Neural progenitor cell (in vitro differentiated cells): Measurements from ENCODE around the gene AQP12B.

Experiments used
- EZH2 ChIP-seq: fragments of 200-600 bp; sonication (generic); IDR thresholded peaks from 2 replicates; pipeline ENCODE4 v1.6.1; 2017; ENCODE audit warnings: antibody characterized with exemption, mild to moderate bottlenecking, moderate library complexity
- EZH2phosphoT487 ChIP-seq: fragments of 200-600 bp; sonication (generic); IDR thresholded peaks from 2 replicates; pipeline ENCODE4 v1.6.1; 2017; ENCODE audit warnings: antibody characterized with exemption
- TF ChIP-seq, protein P1 (sequence below): fragments of 200-600 bp; sonication (generic); IDR thresholded peaks from 2 replicates; pipeline ENCODE4 v1.5.1; 2017; ENCODE audit warnings: antibody characterized with exemption, mild to moderate bottlenecking

- TF ChIP-seq, protein P1, sequence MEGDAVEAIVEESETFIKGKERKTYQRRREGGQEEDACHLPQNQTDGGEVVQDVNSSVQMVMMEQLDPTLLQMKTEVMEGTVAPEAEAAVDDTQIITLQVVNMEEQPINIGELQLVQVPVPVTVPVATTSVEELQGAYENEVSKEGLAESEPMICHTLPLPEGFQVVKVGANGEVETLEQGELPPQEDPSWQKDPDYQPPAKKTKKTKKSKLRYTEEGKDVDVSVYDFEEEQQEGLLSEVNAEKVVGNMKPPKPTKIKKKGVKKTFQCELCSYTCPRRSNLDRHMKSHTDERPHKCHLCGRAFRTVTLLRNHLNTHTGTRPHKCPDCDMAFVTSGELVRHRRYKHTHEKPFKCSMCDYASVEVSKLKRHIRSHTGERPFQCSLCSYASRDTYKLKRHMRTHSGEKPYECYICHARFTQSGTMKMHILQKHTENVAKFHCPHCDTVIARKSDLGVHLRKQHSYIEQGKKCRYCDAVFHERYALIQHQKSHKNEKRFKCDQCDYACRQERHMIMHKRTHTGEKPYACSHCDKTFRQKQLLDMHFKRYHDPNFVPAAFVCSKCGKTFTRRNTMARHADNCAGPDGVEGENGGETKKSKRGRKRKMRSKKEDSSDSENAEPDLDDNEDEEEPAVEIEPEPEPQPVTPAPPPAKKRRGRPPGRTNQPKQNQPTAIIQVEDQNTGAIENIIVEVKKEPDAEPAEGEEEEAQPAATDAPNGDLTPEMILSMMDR, result no peak
- no peak for TF ChIP-seq EZH2
- TF ChIP-seq EZH2phosphoT487, result no peak
Observed at GRCh38 chr2:240672701-240673190, 9.9 kb downstream of the AQP12B start.
